ENCODE results near the gene CCM2. TPM values are rescaled to one million over a fixed set of nuclear protein-coding genes. Genes with fewer than 3 reads are reported as not detected.
"Not testable (repeated sequence)": the region's sequence is repeated elsewhere in the genome, so short reads cannot be mapped to it uniquely, and the experiment has no call there.

The CCM2 gene
- total RNA-seq, 2 donors from 2014 or later = 30.0 to 83.6 TPM

DNA sequence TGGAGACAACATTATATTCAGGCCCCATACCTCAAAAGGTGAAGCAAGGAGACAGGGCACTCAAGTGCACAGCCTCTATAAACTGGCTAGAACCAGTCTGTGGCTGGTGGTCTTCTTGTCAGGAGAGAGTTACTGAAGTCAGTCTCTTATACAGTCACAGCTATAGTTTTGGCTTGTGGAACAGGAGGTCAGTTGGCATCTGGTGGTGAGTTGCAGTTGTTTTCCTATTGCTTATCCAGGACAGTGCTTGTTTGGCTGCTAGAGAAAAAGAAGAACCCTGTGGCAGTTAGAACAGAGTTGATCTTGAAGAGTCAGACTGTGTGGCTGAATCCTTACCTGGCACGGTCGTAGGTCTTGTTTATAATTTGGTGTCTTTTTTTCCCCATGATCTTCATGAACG, 17.3 kb downstream of the CCM2 start:
- no peak for DNase-seq (ENCODE audit: low spot score)
- no peak overlapping the region for H3K4me3 ChIP-seq
- no peaks in the 10 kb centered on the region for H3K36me3 ChIP-seq
- TF ChIP-seq, protein P1, sequence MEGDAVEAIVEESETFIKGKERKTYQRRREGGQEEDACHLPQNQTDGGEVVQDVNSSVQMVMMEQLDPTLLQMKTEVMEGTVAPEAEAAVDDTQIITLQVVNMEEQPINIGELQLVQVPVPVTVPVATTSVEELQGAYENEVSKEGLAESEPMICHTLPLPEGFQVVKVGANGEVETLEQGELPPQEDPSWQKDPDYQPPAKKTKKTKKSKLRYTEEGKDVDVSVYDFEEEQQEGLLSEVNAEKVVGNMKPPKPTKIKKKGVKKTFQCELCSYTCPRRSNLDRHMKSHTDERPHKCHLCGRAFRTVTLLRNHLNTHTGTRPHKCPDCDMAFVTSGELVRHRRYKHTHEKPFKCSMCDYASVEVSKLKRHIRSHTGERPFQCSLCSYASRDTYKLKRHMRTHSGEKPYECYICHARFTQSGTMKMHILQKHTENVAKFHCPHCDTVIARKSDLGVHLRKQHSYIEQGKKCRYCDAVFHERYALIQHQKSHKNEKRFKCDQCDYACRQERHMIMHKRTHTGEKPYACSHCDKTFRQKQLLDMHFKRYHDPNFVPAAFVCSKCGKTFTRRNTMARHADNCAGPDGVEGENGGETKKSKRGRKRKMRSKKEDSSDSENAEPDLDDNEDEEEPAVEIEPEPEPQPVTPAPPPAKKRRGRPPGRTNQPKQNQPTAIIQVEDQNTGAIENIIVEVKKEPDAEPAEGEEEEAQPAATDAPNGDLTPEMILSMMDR (IDR thresholded peaks at IDR 0.05) = no peak
- no peak for TF ChIP-seq POLR2AphosphoS5 (IDR thresholded peaks at IDR 0.05)
- intact Hi-C loops (cut with DNase I) = no loop called here
- H3K4me1 ChIP-seq (replicated peaks) = no peaks in the 10 kb centered on the region
- 61% methylated on average over 3 of the region's 3 CpGs for WGBS
- no peaks in the 10 kb centered on the region for H3K9me3 ChIP-seq
- no peaks in the 10 kb centered on the region for H3K27me3 ChIP-seq (replicated peaks; ENCODE audit: insufficient read depth)
- no peak overlapping the region for H3K27ac ChIP-seq

DNA sequence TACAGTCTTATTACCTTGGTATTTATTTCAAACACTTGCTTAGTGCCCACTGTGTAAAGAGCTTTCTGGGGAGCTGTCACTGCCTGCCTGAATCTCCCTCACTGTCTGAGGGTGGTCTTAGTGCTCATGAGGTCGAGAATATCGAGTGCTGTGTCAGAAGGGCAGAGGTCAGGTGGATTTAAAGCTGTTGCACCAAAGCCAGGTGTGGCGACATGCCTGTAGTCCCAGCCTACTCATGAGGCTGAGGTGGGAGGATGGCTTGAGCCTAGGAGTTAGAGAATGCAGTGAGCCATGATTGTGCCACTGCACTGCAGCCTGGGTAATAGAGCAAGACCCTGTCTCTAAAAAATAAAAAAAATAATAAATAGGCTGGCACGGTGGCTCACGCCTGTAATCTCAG, 20.9 kb downstream of the CCM2 start:
- H3K36me3 ChIP-seq = no peaks in the 10 kb centered on the region
- H3K4me1 ChIP-seq (replicated peaks) = no peaks in the 10 kb centered on the region
- WGBS = 79% methylated on average over 5 of the region's 5 CpGs
- TF ChIP-seq, protein P1 (IDR thresholded peaks at IDR 0.05) = no peak
- TF ChIP-seq POLR2AphosphoS5 (IDR thresholded peaks at IDR 0.05) (no peak), POLR2A (IDR thresholded peaks at IDR 0.05) (no peak)
- H3K27ac ChIP-seq = no peak overlapping the region
- no peaks in the 10 kb centered on the region for H3K9me3 ChIP-seq
- no peak overlapping the region for H3K4me3 ChIP-seq
- no peak for DNase-seq (ENCODE audit: low spot score)
- intact Hi-C loops (cut with DNase I) = no loop called here
- no peaks in the 10 kb centered on the region for H3K27me3 ChIP-seq (replicated peaks; ENCODE audit: insufficient read depth)

DNA sequence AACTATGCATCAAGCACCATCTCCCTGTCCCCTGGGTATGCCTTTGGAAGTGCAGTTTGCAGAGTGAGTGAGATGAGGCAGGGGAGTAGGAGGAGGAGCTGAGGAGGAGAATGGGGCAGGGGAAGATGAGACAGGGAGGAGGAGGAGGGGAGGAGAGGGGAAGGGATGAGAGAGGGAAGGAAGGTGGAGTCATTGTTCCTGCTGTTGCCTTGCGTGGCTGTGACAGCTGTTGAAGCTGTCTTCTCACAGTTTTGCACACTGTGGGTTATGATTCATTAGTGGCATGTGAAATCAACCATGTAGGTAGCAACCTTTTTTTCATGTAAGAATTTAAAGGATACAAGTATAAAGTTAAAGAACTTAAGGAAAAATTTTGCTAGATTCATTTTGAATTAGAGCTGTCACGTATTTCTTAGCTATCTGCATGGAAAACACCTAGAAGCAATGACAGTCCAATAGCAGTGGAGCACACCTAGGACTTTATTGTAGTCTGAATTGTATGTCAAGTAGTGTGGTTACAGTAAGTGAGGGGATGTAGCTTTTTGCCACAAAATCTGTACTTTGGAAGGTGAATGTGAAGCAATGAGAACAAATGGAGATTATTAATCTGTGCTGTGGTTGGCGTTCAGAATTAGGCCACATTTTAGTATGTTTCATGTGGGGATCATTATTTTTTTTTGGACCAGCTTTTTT, 21.7 kb downstream of the CCM2 start:
- no peak for TF ChIP-seq POLR2A (IDR thresholded peaks at IDR 0.05)
- TF ChIP-seq, protein P1 (IDR thresholded peaks at IDR 0.05) = no peak
- Histone ChIP-seq H3K27ac (no peak overlapping the region), H3K27me3 (replicated peaks; ENCODE audit: insufficient read depth) (no peaks in the 10 kb centered on the region), H3K4me1 (replicated peaks) (no peaks in the 10 kb centered on the region), H3K4me3 (no peak overlapping the region), H3K9me3 (no peaks in the 10 kb centered on the region), H3K36me3 (no peaks in the 10 kb centered on the region)
- intact Hi-C loops (cut with DNase I) = no loop called here
- 85% methylated on average over 3 of the region's 3 CpGs for WGBS
- DNase-seq (ENCODE audit: low spot score) = no peak

DNA sequence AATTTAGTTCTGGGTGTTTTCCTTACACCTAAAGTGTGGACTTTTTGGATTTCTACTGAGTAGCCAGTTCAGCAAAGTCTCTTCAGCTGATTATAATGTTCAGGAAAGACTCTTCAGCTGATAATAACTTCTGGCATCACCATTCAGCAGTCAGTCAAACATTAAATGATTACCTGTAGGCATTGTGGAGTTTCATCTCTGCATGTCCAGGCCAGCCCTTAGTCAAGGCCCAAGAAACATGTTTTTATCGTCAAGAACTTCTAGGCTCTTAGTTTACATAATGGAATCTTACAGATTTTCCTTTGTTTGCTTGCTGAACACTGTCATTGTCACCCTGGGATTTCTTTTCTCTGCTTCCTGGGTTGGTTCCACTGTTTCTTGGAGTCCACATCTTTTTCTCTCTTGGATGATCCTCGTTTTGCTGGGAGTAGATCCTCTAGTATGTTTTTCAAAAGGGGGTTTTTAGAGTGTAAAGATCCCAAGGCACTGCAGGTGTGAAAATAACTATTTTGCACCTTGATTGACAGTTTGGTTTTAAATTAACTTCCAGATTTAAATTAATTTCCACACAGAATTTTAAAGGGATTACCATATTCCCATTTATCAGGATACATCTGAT, 24.2 kb downstream of the CCM2 start:
- Histone ChIP-seq H3K27ac (no peak overlapping the region), H3K9me3 (no peaks in the 10 kb centered on the region), H3K36me3 (no peaks in the 10 kb centered on the region), H3K4me1 (replicated peaks) (no peaks in the 10 kb centered on the region), H3K4me3 (no peak overlapping the region), H3K27me3 (replicated peaks; ENCODE audit: insufficient read depth) (no peaks in the 10 kb centered on the region)
- DNase-seq (ENCODE audit: low spot score) = no peak
- 76% methylated on average over 2 of the region's 2 CpGs for WGBS
- TF ChIP-seq POLR2AphosphoS5 (IDR thresholded peaks at IDR 0.05) = no peak
- no peak for TF ChIP-seq POLR2A (IDR thresholded peaks at IDR 0.05)
- TF ChIP-seq, protein P1 (IDR thresholded peaks at IDR 0.05) = no peak
- intact Hi-C loops (cut with DNase I) = no loop called here

DNA sequence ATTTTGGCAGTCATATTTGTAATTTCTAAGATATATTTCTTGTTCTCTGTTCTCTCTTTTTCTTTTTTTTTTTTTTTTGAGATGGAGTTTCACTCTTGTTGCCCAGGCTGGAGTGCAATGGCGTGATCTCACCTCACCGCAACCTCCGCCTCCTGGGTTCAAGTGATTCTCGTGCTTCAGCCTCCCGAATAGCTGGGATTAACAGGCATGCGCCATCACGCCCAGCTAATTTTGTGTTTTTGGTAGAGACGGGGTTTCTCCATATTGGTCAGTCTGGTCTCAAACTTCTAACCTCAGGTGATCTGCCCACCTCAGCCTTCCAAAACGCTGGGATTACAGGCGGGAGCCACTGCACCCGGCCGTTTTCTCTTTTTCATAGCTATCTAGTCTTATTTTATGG, 25.5 kb downstream of the CCM2 start:
- H3K27me3 ChIP-seq (replicated peaks; ENCODE audit: insufficient read depth); H3K9me3 ChIP-seq; intact Hi-C loops (cut with DNase I); H3K27ac ChIP-seq; H3K36me3 ChIP-seq; H3K4me1 ChIP-seq (replicated peaks); DNase-seq (ENCODE audit: low spot score); H3K4me3 ChIP-seq: not testable (repeated sequence)
- 96% methylated on average over 12 of the region's 12 CpGs for WGBS

Measured in prostate gland (tissue), 2 donors.